M059J (cell line): ENCODE measurements around the gene ATP6V1F. TPM values are rescaled to one million over a fixed set of nuclear protein-coding genes. Genes with fewer than 3 reads are reported as not detected.

Experiments
- DNase-seq: peaks from one replicate; pipeline ENCODE4 v3.0.0-alpha.2; 2012; ENCODE audit warnings: low read depth
- total RNA-seq: library from RNA; depleted of rRNA; stranded (reverse); fragments of >200 nt; shearing (Covaris generic); gene quantifications from 2 replicates; pipeline ENCODE4 v1.2.3, GENCODE V29; 2014

Gene ATP6V1F
- total RNA-seq, 1 experiment from 2014 or later = 160 TPM

GRCh38 chr7:128882134-128882533 is 19.5 kb downstream of the ATP6V1F start:
- no peak for DNase-seq

GRCh38 chr7:128883622-128884448 is 21.2 kb downstream of the ATP6V1F start:
- DNase-seq = peak; percentile 65

GRCh38 chr7:128884561-128885369 is 22.1 kb downstream of the ATP6V1F start:
- no peak for DNase-seq

- DNase-seq = no peak
These were observed 22.9 kb downstream of the ATP6V1F start for GRCh38 chr7:128885370-128886187.

- no peak for DNase-seq
These were observed 23.9 kb downstream of the ATP6V1F start for GRCh38 chr7:128886391-128887168.

GRCh38 chr7:128887169-128888038 is 24.7 kb downstream of the ATP6V1F start:
- no peak for DNase-seq

GRCh38 chr7:128888039-128888755 is 25.5 kb downstream of the ATP6V1F start:
- no peak for DNase-seq

- no peak for DNase-seq
These were observed 26.1 kb downstream of the ATP6V1F start for GRCh38 chr7:128888756-128889095.

- DNase-seq = peak; percentile 51
These were observed 26.5 kb downstream of the ATP6V1F start for GRCh38 chr7:128889121-128889520.

- no peak for DNase-seq
These were observed 27.9 kb downstream of the ATP6V1F start for GRCh38 chr7:128890306-128891109.

GRCh38 chr7:128891110-128891941 is 28.7 kb downstream of the ATP6V1F start:
- no peak for DNase-seq

GRCh38 chr7:128891942-128892269 is 29.2 kb downstream of the ATP6V1F start:
- no peak for DNase-seq

- DNase-seq = no peak
These were observed 30.0 kb downstream of the ATP6V1F start for GRCh38 chr7:128892521-128893250.

GRCh38 chr7:128893251-128894100 is 30.8 kb downstream of the ATP6V1F start:
- DNase-seq = no peak

GRCh38 chr7:128894101-128894440 is 31.4 kb downstream of the ATP6V1F start:
- DNase-seq = no peak

GRCh38 chr7:128895320-128895719 is 32.7 kb downstream of the ATP6V1F start:
- DNase-seq = no peak

- no peak for DNase-seq
These were observed 36.7 kb downstream of the ATP6V1F start for GRCh38 chr7:128899392-128899791.
